Keratinocyte (primary cell): ENCODE data around the gene SPIN2B. TPM values are rescaled to one million over a fixed set of nuclear protein-coding genes. Genes with fewer than 3 reads are reported as not detected.
"Not testable (repeated sequence)": the region's sequence is repeated elsewhere in the genome, so short reads cannot be mapped to it uniquely, and the experiment has no call there.

Source experiments
- DNase-seq: peaks from one replicate; pipeline ENCODE4 v3.0.0-alpha.2; 2011; ENCODE audit warnings: low read depth, missing footprints, low spot score
- FAIRE-seq: peaks from 2 replicates; lab custom pipeline; 2011; peaks lifted over from hg19 to GRCh38; lab: Jason Lieb, UNC
- H2AFZ ChIP-seq: 2 replicates; pipeline ENCODE4 v1.6.0; 2012; ENCODE audit warnings: low read length, control low read depth, inconsistent platforms; ENCODE audit not compliant: control insufficient read depth
- H3K27ac ChIP-seq: 2 replicates; pipeline ENCODE4 v1.5.1; 2011; ENCODE audit warnings: low read length; ENCODE audit not compliant: control insufficient read depth, insufficient read depth
- H3K27me3 ChIP-seq: 3 replicates; pipeline ENCODE4 v1.6.0; 2011; ENCODE audit warnings: low read length; ENCODE audit not compliant: control insufficient read depth, insufficient read depth; ENCODE audit errors: extremely low read depth
- H3K36me3 ChIP-seq, 2 experiments: 2 replicates in 1 of 2; 3 replicates in 1 of 2; pipeline ENCODE4 v1.5.1; 2011; ENCODE audit warnings: low read length in 2 of 2, mild to moderate bottlenecking in 1 of 2; ENCODE audit not compliant: control insufficient read depth in 2 of 2, insufficient read depth in 2 of 2; ENCODE audit errors: extremely low read depth in 1 of 2
- H3K4me1 ChIP-seq: 3 replicates; pipeline ENCODE4 v1.5.1; 2011; ENCODE audit warnings: low read length; ENCODE audit not compliant: control insufficient read depth, insufficient read depth; ENCODE audit errors: extremely low read depth
- H3K4me2 ChIP-seq: 3 replicates; pipeline ENCODE4 v1.6.0; 2011; ENCODE audit warnings: low read depth, low read length; ENCODE audit not compliant: control insufficient read depth, insufficient read depth; ENCODE audit errors: extremely low read depth
- H3K4me3 ChIP-seq, 3 experiments: fragments of 200-600 bp in 1 of 3; sonication (generic) in 1 of 3; 2 replicates in 2 of 3; 3 replicates in 1 of 3; pipeline ENCODE4 v1.5.1; 2011 to 2016; ENCODE audit warnings: low read length in 3 of 3, mild to moderate bottlenecking in 3 of 3, control low read depth in 2 of 3, inconsistent platforms in 1 of 3, low read depth in 1 of 3, mixed read lengths in 1 of 3, mixed run types in 1 of 3, moderate library complexity in 1 of 3; ENCODE audit not compliant: control insufficient read depth in 2 of 3, insufficient read depth in 2 of 3; ENCODE audit errors: extremely low read depth in 1 of 3
- H3K79me2 ChIP-seq: 2 replicates; pipeline ENCODE4 v1.6.0; 2012; ENCODE audit warnings: low read length; ENCODE audit not compliant: control insufficient read depth, insufficient read depth
- H3K9ac ChIP-seq: 3 replicates; pipeline ENCODE4 v1.6.0; 2011; ENCODE audit warnings: low read length; ENCODE audit not compliant: control insufficient read depth, insufficient read depth; ENCODE audit errors: extremely low read depth
- H3K9me1 ChIP-seq: 3 replicates; pipeline ENCODE4 v1.6.0; 2011; ENCODE audit warnings: low read length; ENCODE audit not compliant: control insufficient read depth, insufficient read depth; ENCODE audit errors: extremely low read depth
- H3K9me3 ChIP-seq: 2 replicates; pipeline ENCODE4 v1.5.1; 2012; ENCODE audit warnings: low read depth, low read length; ENCODE audit not compliant: control insufficient read depth
- H4K20me1 ChIP-seq: 3 replicates; pipeline ENCODE4 v1.6.0; 2011; ENCODE audit warnings: low read length; ENCODE audit not compliant: control insufficient read depth, insufficient read depth; ENCODE audit errors: extremely low read depth
- CTCF ChIP-seq, 3 experiments: IDR thresholded peaks in 1 of 3; conservative IDR thresholded peaks in 1 of 3; optimal IDR thresholded peaks in 1 of 3; 2 replicates in 2 of 3; 3 replicates in 1 of 3; pipeline versions ENCODE3 to v1.5.1; 2011; ENCODE audit warnings: low read length in 3 of 3, mild to moderate bottlenecking in 3 of 3, moderate library complexity in 2 of 3, control low read depth in 1 of 3, inconsistent platforms in 1 of 3; ENCODE audit not compliant: insufficient read depth in 2 of 3; ENCODE audit errors: extremely low read depth in 1 of 3
- EZH2 ChIP-seq: IDR thresholded peaks from one replicate; pipeline ENCODE4 v1.6.1; 2012; ENCODE audit warnings: inconsistent platforms, mild to moderate bottlenecking, low read length, moderate library complexity
- dilution Hi-C: fragments of 300-500 bp; cut with MboI; formaldehyde crosslinking; loops from one replicate; pipeline ENCODE4 v1.7.0; 2020; ENCODE audit warnings: low sequenced_read_pairs; ENCODE audit not compliant: extremely low pct_ligation_motif_present
- polyA plus RNA-seq, 5 experiments: library from polyadenylated mRNA; depleted of rRNA in 3 of 5; stranded (reverse) in 3 of 5; stranded (forward) in 1 of 5; unstranded in 1 of 5; fragments of >200 nt; gene quantifications; 1 replicate in 1 of 5; 2 replicates in 3 of 5; 3 replicates in 1 of 5; pipeline versions ENCODE4 v1.2.1 to v1.2.3, GENCODE V29; 2011 to 2012; ENCODE audit warnings: missing spikeins in 2 of 5, low read depth in 1 of 5, low replicate concordance in 1 of 5

SPIN2B gene
- polyA plus RNA-seq, 1 donor (not counting 4 experiments of a cell fraction or from before 2014, with no cell fraction given): 9.7 TPM

GRCh38 chrX:57137501-57137900, 16.2 kb upstream of the SPIN2B start:
- no peak overlapping the region for H2AFZ ChIP-seq
- TF ChIP-seq CTCF (optimal IDR thresholded peaks at IDR 0.05 in 1 of 3, IDR thresholded peaks at IDR 0.05 in 1 of 3, conservative IDR thresholded peaks at IDR 0.05 in 1 of 3; ENCODE audit: extremely low read depth in 1 of 3, insufficient read depth in 2 of 3, low read length in 3 of 3): no peak
- no peak for TF ChIP-seq EZH2
- H3K27ac ChIP-seq: no peak overlapping the region
- H3K9me3 ChIP-seq: no peaks in the 10 kb centered on the region
- H4K20me1 ChIP-seq: no peaks in the 10 kb centered on the region
- FAIRE-seq (no peak), DNase-seq (no peak)
- H3K27me3 ChIP-seq: no peaks in the 10 kb centered on the region
- H3K36me3 ChIP-seq: no peaks in the 10 kb centered on the region
- no peak overlapping the region for H3K9ac ChIP-seq
- no peaks in the 10 kb centered on the region for H3K4me1 ChIP-seq
- H3K79me2 ChIP-seq: no peaks in the 10 kb centered on the region
- H3K9me1 ChIP-seq: no peaks in the 10 kb centered on the region
- peak overlapping the region; percentile 16 for H3K4me2 ChIP-seq
- no peak overlapping the region for H3K4me3 ChIP-seq
- dilution Hi-C loops: no loop called here

GRCh38 chrX:57137073-57137472, 15.7 kb upstream of the SPIN2B start, which contains the start of gene SPIN2A:
TSS of gene SPIN2A (minus strand) at chrX:57137397. CDS start at chrX:57136597, 800 bp downstream.
- H3K79me2 ChIP-seq, H3K9ac ChIP-seq, FAIRE-seq, H2AFZ ChIP-seq, H3K4me3 ChIP-seq, H3K27ac ChIP-seq, H3K9me3 ChIP-seq, H4K20me1 ChIP-seq, H3K4me1 ChIP-seq, H3K9me1 ChIP-seq, H3K36me3 ChIP-seq, H3K27me3 ChIP-seq, DNase-seq, dilution Hi-C loops: not testable (repeated sequence)
- peak within 1 kb of the TSS; percentile 16 for H3K4me2 ChIP-seq

- H3K9ac ChIP-seq, H3K4me1 ChIP-seq, H3K27ac ChIP-seq, H3K27me3 ChIP-seq, H3K4me3 ChIP-seq, H3K36me3 ChIP-seq, FAIRE-seq, H3K9me3 ChIP-seq, H3K4me2 ChIP-seq, H3K9me1 ChIP-seq, H3K79me2 ChIP-seq, H4K20me1 ChIP-seq, H2AFZ ChIP-seq, dilution Hi-C loops, DNase-seq: not testable (repeated sequence)
These were observed 15.2 kb upstream of the SPIN2B start for GRCh38 chrX:57136589-57136988.
